IMR-90 (cell line): Measurements from ENCODE around the gene PTPRN2.

Source experiments
- CTCF ChIP-seq: conservative IDR thresholded peaks from 2 replicates; pipeline ENCODE4 v1.5.1; 2012; ENCODE audit warnings: mild to moderate bottlenecking, low read depth, low read length, improper control_type of control experiment
- MXI1 ChIP-seq: IDR thresholded peaks from 2 replicates; pipeline ENCODE4 v1.6.1; 2012; ENCODE audit warnings: low read depth, mild to moderate bottlenecking, low read length, moderate library complexity, borderline replicate concordance

- TF ChIP-seq CTCF (no peak), MXI1 (no peak)
These were observed 991.6 kb downstream of the PTPRN2 start for GRCh38 chr7:157596026-157596425.
